Muscle of leg (tissue), 16 donors: ENCODE data around the gene AEBP1. TPM values are rescaled to one million over a fixed set of nuclear protein-coding genes. Genes with fewer than 3 reads are reported as not detected.

ENCODE experiments used
- DNase-seq: peaks from one replicate; pipeline ENCODE4 v3.0.0; 2013
- H3K27ac ChIP-seq: one replicate; pipeline ENCODE4 v1.5.1; 2013; ENCODE audit warnings: mild to moderate bottlenecking, low read length, control low read depth
- H3K27me3 ChIP-seq: one replicate; pipeline ENCODE4 v1.6.1; 2013; ENCODE audit warnings: low read length; ENCODE audit not compliant: control insufficient read depth, insufficient read depth
- H3K36me3 ChIP-seq: one replicate; pipeline ENCODE4 v1.6.1; 2013; ENCODE audit warnings: low read length; ENCODE audit not compliant: control insufficient read depth, insufficient read depth
- H3K4me1 ChIP-seq: one replicate; pipeline ENCODE4 v1.6.1; 2013; ENCODE audit warnings: low read length; ENCODE audit not compliant: control insufficient read depth, insufficient read depth
- H3K4me3 ChIP-seq: one replicate; pipeline ENCODE4 v1.5.1; 2013; ENCODE audit warnings: low read length, control low read depth
- H3K9me3 ChIP-seq: replicated peaks from 2 replicates; pipeline ENCODE4 v1.6.1; 2013; ENCODE audit warnings: low read depth, low read length; ENCODE audit not compliant: control insufficient read depth
- WGBS: methylation state at CpG from one replicate; pipeline ENCODE4 v1.1.5; 2013; ENCODE audit warnings: missing lambda C conversion rate; ENCODE audit not compliant: insufficient coverage; 5-methylcytosine and 5-hydroxymethylcytosine counted together
- long read RNA-seq, 11 donors: transcript quantifications; one replicate each; lab custom pipeline, GENCODE V29; 2026
- polyA plus RNA-seq, 8 donors: library from polyadenylated mRNA; unstranded; fragments of 120-200 nt; gene quantifications; one replicate each; pipeline versions ENCODE4 v1.2.1 to v1.2.3, GENCODE V29; 2013; ENCODE audit warnings: inconsistent platforms in 1 of 8, low replicate concordance in 1 of 8; ENCODE audit not compliant: insufficient read length in 8 of 8, insufficient read depth in 1 of 8
- total RNA-seq: library from RNA; stranded (reverse); fragments of 120-200 nt; gene quantifications from one replicate; pipeline ENCODE4 v1.2.4, GENCODE V29; 2013

AEBP1 gene
- 74.0 TPM for total RNA-seq
- 100 to 1,000 TPM in 4 of 8 donors, 10 to 100 TPM in 4; 64.8 to 152 (median 102) TPM for polyA plus RNA-seq
- long read RNA-seq, donor 1, full-length matches to known transcripts: 4 of 4 reads
- long read RNA-seq, donor 1, partial matches to known transcripts: 0 of 4 reads
- long read RNA-seq, donor 1, other reads (novel, unspliced or antisense): 0 of 4 reads
- long read RNA-seq, donor 2: 0 reads
- long read RNA-seq, donor 3, full-length matches to known transcripts: 13 of 13 reads
- long read RNA-seq, donor 3, partial matches to known transcripts: 0 of 13 reads
- long read RNA-seq, donor 3, other reads (novel, unspliced or antisense): 0 of 13 reads
- long read RNA-seq, donor 4, full-length matches to known transcripts: 10 of 37 reads
- long read RNA-seq, donor 4, partial matches to known transcripts: 27 of 37 reads
- long read RNA-seq, donor 4, other reads (novel, unspliced or antisense): 0 of 37 reads
- long read RNA-seq, donor 5, full-length matches to known transcripts: 11 of 86 reads
- long read RNA-seq, donor 5, partial matches to known transcripts: 75 of 86 reads
- long read RNA-seq, donor 5, other reads (novel, unspliced or antisense): 0 of 86 reads
- long read RNA-seq, donor 6, full-length matches to known transcripts: 7 of 22 reads
- long read RNA-seq, donor 6, partial matches to known transcripts: 15 of 22 reads
- long read RNA-seq, donor 6, other reads (novel, unspliced or antisense): 0 of 22 reads
- long read RNA-seq, donor 7, full-length matches to known transcripts: 8 of 26 reads
- long read RNA-seq, donor 7, partial matches to known transcripts: 18 of 26 reads
- long read RNA-seq, donor 7, other reads (novel, unspliced or antisense): 0 of 26 reads
- long read RNA-seq, donor 8, full-length matches to known transcripts: 2 of 8 reads
- long read RNA-seq, donor 8, partial matches to known transcripts: 6 of 8 reads
- long read RNA-seq, donor 8, other reads (novel, unspliced or antisense): 0 of 8 reads
- long read RNA-seq, donor 9, partial matches to known transcripts: 14 of 15 reads
- long read RNA-seq, donor 9, other reads (novel, unspliced or antisense): 0 of 15 reads
- long read RNA-seq, donor 10, full-length matches to known transcripts: 3 of 43 reads
- long read RNA-seq, donor 10, partial matches to known transcripts: 40 of 43 reads
- long read RNA-seq, donor 10, other reads (novel, unspliced or antisense): 0 of 43 reads
- long read RNA-seq, donor 11, full-length matches to known transcripts: 8 of 107 reads
- long read RNA-seq, donor 11, partial matches to known transcripts: 85 of 107 reads
- long read RNA-seq, donor 11, other reads (novel, unspliced or antisense): 14 of 107 reads

- peak; percentile 83 for DNase-seq
- peaks cover 16% of the 10 kb centered on the region for H3K36me3 ChIP-seq
- peaks cover 46% of the 10 kb centered on the region for H3K4me1 ChIP-seq
- H3K27me3 ChIP-seq: peaks cover 5% of the 10 kb centered on the region
- WGBS: under 1% methylated on average over 53 of the region's 87 CpGs
- peak within 1 kb of the TSS; percentile 65 for H3K4me3 ChIP-seq
- H3K27ac ChIP-seq: peak within 1 kb of the TSS; percentile 62
- H3K9me3 ChIP-seq: no peaks in the 10 kb centered on the region
Measured at GRCh38 chr7:44103923-44104859, at the start of gene AEBP1. TSS of gene AEBP1 (plus strand) at chr7:44104345. CDS start at chr7:44104666, 321 bp downstream.

- H3K4me1 ChIP-seq: no peaks in the 10 kb centered on the region
- no peak overlapping the region for H3K4me3 ChIP-seq
- H3K36me3 ChIP-seq: peaks cover 74% of the 10 kb centered on the region
- H3K27me3 ChIP-seq: no peaks in the 10 kb centered on the region
- 92% methylated on average over 7 of the region's 7 CpGs for WGBS
- H3K27ac ChIP-seq: no peak overlapping the region
- DNase-seq: no peak
- H3K9me3 ChIP-seq: no peaks in the 10 kb centered on the region
Measured at GRCh38 chr7:44056681-44057080, 47.5 kb upstream of the AEBP1 start.

GRCh38 chr7:44057181-44057848 lies 46.8 kb upstream of the AEBP1 start:
- Histone ChIP-seq H3K4me3 (no peak overlapping the region), H3K4me1 (peaks cover 5% of the 10 kb centered on the region), H3K36me3 (peaks cover 77% of the 10 kb centered on the region), H3K27ac (no peak overlapping the region), H3K27me3 (no peaks in the 10 kb centered on the region), H3K9me3 (no peaks in the 10 kb centered on the region)
- 91% methylated on average over 9 of the region's 11 CpGs for WGBS
- DNase-seq: no peak

GRCh38 chr7:44057849-44058758 lies 46.0 kb upstream of the AEBP1 start:
- Histone ChIP-seq H3K27ac (no peak overlapping the region), H3K9me3 (no peaks in the 10 kb centered on the region), H3K4me1 (peaks cover 10% of the 10 kb centered on the region), H3K36me3 (peaks cover 78% of the 10 kb centered on the region), H3K4me3 (no peak overlapping the region), H3K27me3 (no peaks in the 10 kb centered on the region)
- WGBS: 94% methylated on average over 21 of the region's 30 CpGs
- no peak for DNase-seq

- H3K9me3 ChIP-seq: no peaks in the 10 kb centered on the region
- no peak overlapping the region for H3K4me3 ChIP-seq
- H3K4me1 ChIP-seq: peaks cover 12% of the 10 kb centered on the region
- WGBS: 100% methylated on average over 3 of the region's 7 CpGs
- H3K27ac ChIP-seq: no peak overlapping the region
- DNase-seq: no peak
- H3K27me3 ChIP-seq: peaks cover 2% of the 10 kb centered on the region
- H3K36me3 ChIP-seq: peaks cover 76% of the 10 kb centered on the region
Measured at GRCh38 chr7:44058759-44059218, 45.4 kb upstream of the AEBP1 start.

GRCh38 chr7:44059219-44060090 lies 44.7 kb upstream of the AEBP1 start:
- 95% methylated on average over 10 of the region's 14 CpGs for WGBS
- H3K4me3 ChIP-seq: no peak overlapping the region
- H3K27me3 ChIP-seq: peaks cover 7% of the 10 kb centered on the region
- no peak for DNase-seq
- H3K36me3 ChIP-seq: peaks cover 76% of the 10 kb centered on the region
- no peaks in the 10 kb centered on the region for H3K9me3 ChIP-seq
- H3K27ac ChIP-seq: no peak overlapping the region
- H3K4me1 ChIP-seq: peaks cover 14% of the 10 kb centered on the region

- no peak overlapping the region for H3K4me3 ChIP-seq
- H3K36me3 ChIP-seq: peaks cover 70% of the 10 kb centered on the region
- 92% methylated on average over 19 of the region's 21 CpGs for WGBS
- peaks cover 15% of the 10 kb centered on the region for H3K27me3 ChIP-seq
- no peak for DNase-seq
- H3K9me3 ChIP-seq: no peaks in the 10 kb centered on the region
- no peak overlapping the region for H3K27ac ChIP-seq
- peaks cover 20% of the 10 kb centered on the region for H3K4me1 ChIP-seq
Measured at GRCh38 chr7:44060091-44060947, 43.8 kb upstream of the AEBP1 start.
